Testis (tissue), 3 donors: ENCODE results near the gene MISP. TPM values are rescaled to one million over a fixed set of nuclear protein-coding genes. Genes with fewer than 3 reads are reported as not detected.

Experiments used
- DNase-seq: peaks from one replicate; pipeline ENCODE4 v3.0.0-alpha.2; 2019
- H3K27ac ChIP-seq, 2 donors: fragments of 200-600 bp; sonication (generic); one replicate each; pipeline ENCODE4 v1.5.1; 2019
- H3K27me3 ChIP-seq: fragments of 200-600 bp; sonication (generic); one replicate; pipeline ENCODE4 v1.5.1; 2019
- H3K36me3 ChIP-seq: fragments of 200-600 bp; sonication (generic); one replicate; pipeline ENCODE4 v1.5.1; 2017; ENCODE audit warnings: low read depth; ENCODE audit errors: missing control alignments
- H3K4me1 ChIP-seq: fragments of 200-600 bp; sonication (generic); one replicate; pipeline ENCODE4 v1.5.1; 2019
- H3K4me3 ChIP-seq, 2 donors: fragments of 200-600 bp; sonication (generic); one replicate each; pipeline ENCODE4 v1.5.1; 2017 to 2019
- H3K9me3 ChIP-seq: fragments of 200-600 bp; sonication (generic); one replicate; pipeline ENCODE4 v1.5.1; 2017
- POLR2A ChIP-seq: fragments of 450-650 bp; IDR thresholded peaks from one replicate; pipeline ENCODE4 v1.6.1; 2017; ENCODE audit warnings: antibody characterized with exemption, mild to moderate bottlenecking, moderate library complexity
- WGBS, 2 donors: methylation state at CpG; one replicate each; pipeline ENCODE4 v1.1.5; 2018; 5-methylcytosine and 5-hydroxymethylcytosine counted together
- intact Hi-C: fragments of 100-400 bp; cut with DNase I; formaldehyde crosslinking; loops from one replicate; pipeline ENCODE4 v1.15.1; 2023; ENCODE audit warnings: low total_unique reads
- microRNA counts, 2 donors: library from miRNA; unstranded; fragments of <30 nt; microRNA quantifications; one replicate each; lab custom pipeline; 2016
- microRNA-seq, 2 donors: library from miRNA; unstranded; fragments of <30 nt; microRNA quantifications; one replicate each; pipeline ENCODE4, GENCODE V29; 2016; ENCODE audit warnings: borderline number of aligned reads in 2 of 2, borderline replicate concordance in 1 of 2
- polyA plus RNA-seq: library from polyadenylated mRNA; stranded (reverse); fragments of 350-450 nt; fragmentation: Illumina TruSeq; extraction: RNeasy Lipid Tissue Mini Kit (QIAGEN cat#74804); gene quantifications from one replicate; pipeline ENCODE4 v1.2.3, GENCODE V29; 2014; ENCODE audit warnings: low read depth, low replicate concordance; ENCODE audit not compliant: insufficient read depth
- small RNA-seq, 2 donors: library from RNA; depleted of rRNA; stranded (forward); fragments of <200 nt; gene quantifications; one replicate each; pipeline ENCODE3, GENCODE V24; 2016
- total RNA-seq, 2 donors: library from RNA; depleted of rRNA; stranded (reverse); fragments of >200 nt; gene quantifications; one replicate each; pipeline ENCODE4 v1.2.3, GENCODE V29; 2016
- TF ChIP-seq, protein P1 (sequence below), 3 experiments: fragments of 450-650 bp in 2 of 3; fragments of 200-600 bp in 1 of 3; sonication (generic) in 1 of 3; IDR thresholded peaks; one replicate each; pipeline ENCODE4 v1.5.1; 2016 to 2019; ENCODE audit warnings: antibody characterized with exemption in 3 of 3, mild to moderate bottlenecking in 2 of 3, moderate library complexity in 1 of 3

MISP gene
- total and polyA plus RNA-seq, 3 donors from 2014 or later, result 1.1 to 3.1 (median 1.1) TPM

DNA sequence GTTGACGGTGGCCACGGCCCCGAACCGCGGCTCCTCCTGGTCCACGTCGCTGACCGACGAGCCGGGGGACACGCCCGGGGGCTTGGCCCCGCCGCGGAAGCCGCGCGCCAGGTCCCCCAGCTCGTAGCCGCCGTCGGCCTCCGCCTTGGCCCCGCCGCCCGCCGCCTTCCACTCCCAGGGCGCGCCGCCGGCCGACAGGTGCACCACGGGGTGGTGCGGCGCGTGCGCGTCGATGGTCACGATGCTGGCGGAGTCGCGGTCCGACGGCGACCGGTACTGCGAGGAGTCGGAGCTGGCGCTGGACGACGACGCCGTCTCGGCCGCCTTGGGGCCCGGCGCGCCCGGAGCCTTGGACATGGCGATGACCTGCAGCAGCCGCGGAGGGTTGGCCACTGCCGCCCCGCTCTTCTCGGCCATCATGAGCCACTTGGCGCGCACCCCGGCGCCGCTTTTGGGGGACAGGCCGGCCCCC lies 61.9 kb downstream of the MISP start:
- 72 to 75% methylated on average over 6 to 72 of the region's 72 CpGs for WGBS, 2 donors
- Histone ChIP-seq H3K4me3 (peak overlapping the region in 1 of 2 donors; percentile 4), H3K9me3 (no peaks in the 10 kb centered on the region), H3K36me3 (no peaks in the 10 kb centered on the region), H3K27ac (no peak overlapping the region), H3K27me3 (no peaks in the 10 kb centered on the region), H3K4me1 (no peaks in the 10 kb centered on the region)
- TF ChIP-seq POLR2A, result no peak
- TF ChIP-seq, protein P1, sequence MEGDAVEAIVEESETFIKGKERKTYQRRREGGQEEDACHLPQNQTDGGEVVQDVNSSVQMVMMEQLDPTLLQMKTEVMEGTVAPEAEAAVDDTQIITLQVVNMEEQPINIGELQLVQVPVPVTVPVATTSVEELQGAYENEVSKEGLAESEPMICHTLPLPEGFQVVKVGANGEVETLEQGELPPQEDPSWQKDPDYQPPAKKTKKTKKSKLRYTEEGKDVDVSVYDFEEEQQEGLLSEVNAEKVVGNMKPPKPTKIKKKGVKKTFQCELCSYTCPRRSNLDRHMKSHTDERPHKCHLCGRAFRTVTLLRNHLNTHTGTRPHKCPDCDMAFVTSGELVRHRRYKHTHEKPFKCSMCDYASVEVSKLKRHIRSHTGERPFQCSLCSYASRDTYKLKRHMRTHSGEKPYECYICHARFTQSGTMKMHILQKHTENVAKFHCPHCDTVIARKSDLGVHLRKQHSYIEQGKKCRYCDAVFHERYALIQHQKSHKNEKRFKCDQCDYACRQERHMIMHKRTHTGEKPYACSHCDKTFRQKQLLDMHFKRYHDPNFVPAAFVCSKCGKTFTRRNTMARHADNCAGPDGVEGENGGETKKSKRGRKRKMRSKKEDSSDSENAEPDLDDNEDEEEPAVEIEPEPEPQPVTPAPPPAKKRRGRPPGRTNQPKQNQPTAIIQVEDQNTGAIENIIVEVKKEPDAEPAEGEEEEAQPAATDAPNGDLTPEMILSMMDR (IDR thresholded peaks at IDR 0.05), result no peak
- intact Hi-C loops, result no loop called here
- no peak for DNase-seq

DNA sequence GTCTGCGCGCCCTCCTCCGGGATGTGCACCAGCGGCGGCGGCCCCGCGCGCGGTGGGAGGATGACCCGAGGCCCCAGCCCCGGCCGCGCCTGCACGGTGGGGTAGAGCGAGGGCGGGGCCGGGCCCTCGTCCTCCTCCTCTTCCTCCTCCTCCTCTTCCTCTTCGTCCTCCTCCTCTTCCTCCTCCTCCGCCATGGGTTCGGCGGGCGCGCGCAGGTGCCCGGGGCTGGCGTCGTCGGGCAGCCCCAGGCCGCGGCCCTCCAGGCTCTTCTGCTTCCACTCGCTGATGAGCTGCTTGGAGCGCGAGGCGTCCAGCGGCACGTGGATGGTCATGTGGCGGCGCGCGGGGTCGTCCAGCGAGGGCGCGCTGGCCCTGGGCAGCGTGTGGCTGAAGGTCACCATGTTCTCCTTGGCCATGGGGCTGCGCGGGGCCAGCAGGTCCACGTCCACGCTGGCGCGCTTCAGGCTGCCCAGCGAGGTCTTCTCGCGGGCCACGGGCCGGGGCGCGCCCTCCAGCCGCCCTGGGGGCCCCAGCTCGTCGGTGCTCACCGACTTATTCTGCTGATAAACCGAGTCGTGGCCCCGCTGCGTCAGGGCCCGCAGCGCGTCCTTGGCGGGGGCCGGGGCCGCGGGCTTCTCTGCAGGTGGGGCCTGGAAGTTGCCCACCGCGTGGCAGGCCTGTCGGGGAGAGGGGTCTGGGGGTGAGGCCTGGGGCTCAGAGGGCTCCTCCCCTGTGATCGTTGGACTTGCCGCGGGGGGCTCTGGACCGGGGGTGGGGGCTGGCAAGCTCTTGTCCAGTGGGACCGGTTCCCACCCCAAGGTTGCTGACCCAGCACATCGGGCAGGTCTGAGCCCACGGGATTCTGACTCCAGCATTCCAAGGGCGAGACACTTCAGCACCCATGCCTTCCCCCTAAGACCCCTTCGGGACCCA lies 62.6 kb downstream of the MISP start:
- no peaks in the 10 kb centered on the region for H3K4me1 ChIP-seq
- DNase-seq, result no peak
- H3K4me3 ChIP-seq, result no peak overlapping the region
- H3K27ac ChIP-seq, result no peak overlapping the region
- WGBS, 2 donors, result 70 to 75% methylated on average over 24 to 82 of the region's 87 CpGs
- no peaks in the 10 kb centered on the region for H3K9me3 ChIP-seq
- H3K36me3 ChIP-seq, result no peaks in the 10 kb centered on the region
- no peak for TF ChIP-seq POLR2A
- TF ChIP-seq, protein P1 (IDR thresholded peaks at IDR 0.05), result no peak
- intact Hi-C loops, result no loop called here
- H3K27me3 ChIP-seq, result no peaks in the 10 kb centered on the region

MicroRNA genes within 50 kb of the gene (microRNA counts, 767-probe panel; counts per million panel counts)
- microRNA hsa-miR-3187-3p (lab: Ali Mortazavi, UCI), result 0 to 152 counts per million in 2 donors

Small RNA genes within 50 kb of the gene (microRNA-seq; reads per million reads assigned to microRNA genes)
- gene MIR3187 (7.6 reads per million in 2 donors), gene MIR4745 (0.70 to 4.1 reads per million in 2 donors)

Small RNA genes within 50 kb of the gene (small RNA-seq; reads per million reads assigned to genes)
- 0 reads per million in 2 donors for gene MIR3187

Other genes starting within 250 kb of the MISP start
- 100 to 1,000 TPM in 1 of 2 donors, 10 to 100 TPM in 1; 98.5 to 104 TPM for gene TPGS1, start 243.6 kb upstream of the MISP start, total RNA-seq
- 5.4 TPM for gene TPGS1, start 243.6 kb upstream of the MISP start, polyA plus RNA-seq
- 100 to 1,000 TPM; 205 to 249 TPM for gene CDC34, start 219.4 kb upstream of the MISP start, total RNA-seq
- 149 TPM for gene CDC34, start 219.4 kb upstream of the MISP start, polyA plus RNA-seq
- 1 to 10 TPM in 1 of 2 donors, under 1 TPM in 1; 0.31 to 1.4 TPM for gene GZMM, start 207.1 kb upstream of the MISP start, total RNA-seq
- gene GZMM, start 207.1 kb upstream of the MISP start, polyA plus RNA-seq, result 2.2 TPM
- gene BSG, start 178.5 kb upstream of the MISP start, total RNA-seq, result 1,000 to 10,000 TPM; 1,391 to 1,458 TPM
- gene BSG, start 178.5 kb upstream of the MISP start, polyA plus RNA-seq, result 870 TPM
- 10 to 100 TPM in 1 of 2 donors, 1 to 10 TPM in 1; 6.6 to 12.4 TPM for gene HCN2, start 161.2 kb upstream of the MISP start, total RNA-seq
- 5.5 TPM for gene HCN2, start 161.2 kb upstream of the MISP start, polyA plus RNA-seq
- 100 to 1,000 TPM; 116 to 137 TPM for gene POLRMT, start 117.6 kb upstream of the MISP start, total RNA-seq
- 178 TPM for gene POLRMT, start 117.6 kb upstream of the MISP start, polyA plus RNA-seq
- 1 to 10 TPM; 1.8 to 3.1 TPM for gene FGF22, start 111.2 kb upstream of the MISP start, total RNA-seq
- gene FGF22, start 111.2 kb upstream of the MISP start, polyA plus RNA-seq, result 2.6 TPM
- gene RNF126, start 87.9 kb upstream of the MISP start, total RNA-seq, result 100 to 1,000 TPM; 148 to 158 TPM
- 107 TPM for gene RNF126, start 87.9 kb upstream of the MISP start, polyA plus RNA-seq
- gene FSTL3, start 74.7 kb upstream of the MISP start, total RNA-seq, result 100 to 1,000 TPM; 343 to 397 TPM
- gene FSTL3, start 74.7 kb upstream of the MISP start, polyA plus RNA-seq, result 98.6 TPM
- not detected for gene PRSS57, start 55.7 kb upstream of the MISP start, total RNA-seq
- gene PRSS57, start 55.7 kb upstream of the MISP start, polyA plus RNA-seq, result not detected
- 10 to 100 TPM; 35.5 to 47.8 TPM for gene PALM, start 42.2 kb upstream of the MISP start, total RNA-seq
- gene PALM, start 42.2 kb upstream of the MISP start, polyA plus RNA-seq, result 46.4 TPM
- 100 to 1,000 TPM; 168 to 196 TPM for gene PTBP1, start 46.3 kb downstream of the MISP start, total RNA-seq
- 116 TPM for gene PTBP1, start 46.3 kb downstream of the MISP start, polyA plus RNA-seq
- gene PLPPR3, start 70.8 kb downstream of the MISP start, total RNA-seq, result 10 to 100 TPM; 16.9 to 20.1 TPM
- gene PLPPR3, start 70.8 kb downstream of the MISP start, polyA plus RNA-seq, result 2.7 TPM
- 1 to 10 TPM; 5.4 to 5.8 TPM for gene AZU1, start 76.7 kb downstream of the MISP start, total RNA-seq
- gene AZU1, start 76.7 kb downstream of the MISP start, polyA plus RNA-seq, result 1.4 TPM
- gene PRTN3, start 89.9 kb downstream of the MISP start, total RNA-seq, result 1 to 10 TPM; 1.0 to 1.8 TPM
- gene PRTN3, start 89.9 kb downstream of the MISP start, polyA plus RNA-seq, result not detected
- gene ELANE, start 101.2 kb downstream of the MISP start, total RNA-seq, result under 1 TPM in 1 of 2 donors, not detected in 1; 0.74 TPM
- 0.50 TPM for gene ELANE, start 101.2 kb downstream of the MISP start, polyA plus RNA-seq
- 100 to 1,000 TPM in 1 of 2 donors, 10 to 100 TPM in 1; 83.1 to 185 TPM for gene CFD, start 108.6 kb downstream of the MISP start, total RNA-seq
- 84.3 TPM for gene CFD, start 108.6 kb downstream of the MISP start, polyA plus RNA-seq
- 100 to 1,000 TPM in 1 of 2 donors, 10 to 100 TPM in 1; 94.7 to 124 TPM for gene MED16, start 142.1 kb downstream of the MISP start, total RNA-seq
- gene MED16, start 142.1 kb downstream of the MISP start, polyA plus RNA-seq, result 50.7 TPM
- gene RNU6-9, start 142.4 kb downstream of the MISP start, total RNA-seq, result not detected
- not detected for gene RNU6-9, start 142.4 kb downstream of the MISP start, polyA plus RNA-seq
- gene R3HDM4, start 162.1 kb downstream of the MISP start, total RNA-seq, result 10 to 100 TPM; 24.6 to 30.1 TPM
- 19.2 TPM for gene R3HDM4, start 162.1 kb downstream of the MISP start, polyA plus RNA-seq
- gene KISS1R, start 166.2 kb downstream of the MISP start, total RNA-seq, result not detected
- gene KISS1R, start 166.2 kb downstream of the MISP start, polyA plus RNA-seq, result not detected
- gene ARID3A, start 174.9 kb downstream of the MISP start, total RNA-seq, result 10 to 100 TPM; 15.3 to 26.5 TPM
- 38.2 TPM for gene ARID3A, start 174.9 kb downstream of the MISP start, polyA plus RNA-seq
- gene WDR18, start 233.2 kb downstream of the MISP start, total RNA-seq, result 100 to 1,000 TPM in 1 of 2 donors, 10 to 100 TPM in 1; 70.9 to 108 TPM
- gene WDR18, start 233.2 kb downstream of the MISP start, polyA plus RNA-seq, result 38.7 TPM
- gene GRIN3B, start 249.3 kb downstream of the MISP start, total RNA-seq, result 1 to 10 TPM; 1.3 to 2.4 TPM
- gene GRIN3B, start 249.3 kb downstream of the MISP start, polyA plus RNA-seq, result 1.1 TPM